Measurements from ENCODE around the gene MCMBP.
A peak's percentile ranks its signal among the peaks of the same experiment; 100 is the strongest.

Gene MCMBP

DNA sequence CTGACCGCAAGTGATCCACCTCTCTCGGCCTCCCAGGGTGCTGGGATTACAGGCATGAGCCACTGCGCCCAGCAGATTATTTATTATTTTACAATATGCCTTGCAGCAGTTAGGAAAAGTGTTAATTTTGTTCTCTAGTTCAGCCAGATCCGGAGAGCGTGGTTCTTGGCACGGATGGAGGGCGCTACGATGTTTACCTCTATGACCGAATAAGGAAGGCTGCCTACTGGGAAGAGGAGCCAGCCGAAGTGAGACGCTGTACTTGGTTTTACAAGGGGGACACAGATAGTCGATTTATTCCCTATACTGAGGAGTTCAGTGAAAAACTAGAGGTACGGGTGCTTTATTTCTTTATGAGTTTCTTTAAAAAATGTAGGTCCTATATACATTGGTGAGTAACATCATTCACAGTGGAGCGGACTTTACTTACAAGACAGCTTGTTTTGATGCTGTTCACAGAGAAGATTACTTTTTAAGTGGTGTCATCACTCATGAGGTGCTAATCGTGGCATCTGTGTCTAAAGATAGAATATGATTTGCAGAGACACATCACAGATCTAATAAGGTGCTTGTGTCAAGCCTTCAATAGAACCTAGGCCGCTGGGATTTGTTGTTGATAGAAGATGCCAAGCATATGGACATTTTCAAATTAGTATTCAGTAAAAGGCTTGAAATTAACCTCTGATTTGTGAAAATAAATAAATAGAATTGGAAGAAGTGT, 31.5 kb upstream of the MCMBP start:
- TF ChIP-seq, protein P1, sequence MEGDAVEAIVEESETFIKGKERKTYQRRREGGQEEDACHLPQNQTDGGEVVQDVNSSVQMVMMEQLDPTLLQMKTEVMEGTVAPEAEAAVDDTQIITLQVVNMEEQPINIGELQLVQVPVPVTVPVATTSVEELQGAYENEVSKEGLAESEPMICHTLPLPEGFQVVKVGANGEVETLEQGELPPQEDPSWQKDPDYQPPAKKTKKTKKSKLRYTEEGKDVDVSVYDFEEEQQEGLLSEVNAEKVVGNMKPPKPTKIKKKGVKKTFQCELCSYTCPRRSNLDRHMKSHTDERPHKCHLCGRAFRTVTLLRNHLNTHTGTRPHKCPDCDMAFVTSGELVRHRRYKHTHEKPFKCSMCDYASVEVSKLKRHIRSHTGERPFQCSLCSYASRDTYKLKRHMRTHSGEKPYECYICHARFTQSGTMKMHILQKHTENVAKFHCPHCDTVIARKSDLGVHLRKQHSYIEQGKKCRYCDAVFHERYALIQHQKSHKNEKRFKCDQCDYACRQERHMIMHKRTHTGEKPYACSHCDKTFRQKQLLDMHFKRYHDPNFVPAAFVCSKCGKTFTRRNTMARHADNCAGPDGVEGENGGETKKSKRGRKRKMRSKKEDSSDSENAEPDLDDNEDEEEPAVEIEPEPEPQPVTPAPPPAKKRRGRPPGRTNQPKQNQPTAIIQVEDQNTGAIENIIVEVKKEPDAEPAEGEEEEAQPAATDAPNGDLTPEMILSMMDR (IDR thresholded peaks at IDR 0.05) = no peak
- no peak for DNase-seq (ENCODE audit: low spot score)

DNA sequence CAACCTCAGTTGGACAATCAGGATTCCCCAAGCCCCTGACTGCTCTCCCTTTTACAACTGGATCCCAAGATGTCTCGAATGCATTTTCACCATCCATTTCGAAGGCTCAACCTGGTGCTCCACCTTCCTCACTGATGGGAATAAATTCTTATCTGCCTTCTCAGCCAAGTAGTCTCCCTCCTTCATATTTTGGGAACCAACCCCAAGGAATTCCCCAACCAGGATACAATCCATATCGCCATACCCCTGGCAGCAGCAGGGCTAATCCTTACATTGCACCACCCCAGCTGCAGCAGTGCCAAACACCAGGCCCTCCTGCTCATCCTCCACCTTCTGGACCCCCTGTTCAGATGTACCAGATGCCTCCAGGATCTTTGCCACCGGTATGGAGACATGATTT, 25.9 kb upstream of the MCMBP start:
- TF ChIP-seq, protein P1 (IDR thresholded peaks at IDR 0.05) = no peak
- Histone ChIP-seq H3K4me3 (no peak overlapping the region), H3K27ac (no peak overlapping the region)
- no peak for DNase-seq (ENCODE audit: low spot score)

More for the DNA sequence above, 31.5 kb upstream of the MCMBP start:
- Histone ChIP-seq H3K27ac (no peak overlapping the region), H3K4me3 (no peak overlapping the region)

- Histone ChIP-seq H3K27ac (peak overlapping the region in 1 of 2 donors; percentile 37), H3K4me3 (no peak overlapping the region)
- TF ChIP-seq, protein P1 (IDR thresholded peaks at IDR 0.05) = no peak
- DNase-seq (ENCODE audit: low spot score) = no peak
Observed at GRCh38 chr10:119896937-119897770, 24.5 kb upstream of the MCMBP start.

GRCh38 chr10:119896061-119896655, 23.5 kb upstream of the MCMBP start:
- Histone ChIP-seq H3K27ac (peak overlapping the region in 1 of 2 donors; percentile 37), H3K4me3 (no peak overlapping the region)
- TF ChIP-seq, protein P1 (IDR thresholded peaks at IDR 0.05) = no peak
- DNase-seq (ENCODE audit: low spot score) = no peak

DNA sequence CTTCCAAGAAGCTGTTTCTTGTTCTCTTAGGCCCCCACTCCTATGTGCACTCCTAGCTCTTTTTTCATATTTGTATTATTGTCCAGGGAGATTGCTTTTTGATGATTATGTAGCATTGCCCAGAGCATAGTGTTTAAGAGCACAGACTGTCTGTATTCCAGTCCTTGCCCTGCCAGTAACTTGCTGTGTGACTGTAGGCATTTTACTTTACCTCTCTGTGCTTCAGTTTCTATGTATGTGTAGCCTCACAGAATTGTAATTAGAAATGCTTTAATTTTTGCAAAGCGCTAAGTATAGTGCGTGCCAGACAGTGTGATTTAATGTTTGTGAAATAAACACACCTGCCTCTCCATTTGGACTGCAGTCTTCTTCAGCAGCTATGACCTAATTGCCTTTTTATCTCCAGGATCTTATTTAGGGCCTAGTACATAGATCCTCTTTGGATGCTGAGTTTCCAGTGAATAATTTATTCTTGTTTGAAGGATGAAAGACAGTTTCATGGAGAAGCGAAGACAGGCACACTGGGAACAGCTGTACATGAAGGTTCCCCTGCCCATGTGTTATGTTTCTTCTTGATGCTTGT, 21.3 kb upstream of the MCMBP start:
- peak overlapping the region; percentile 99 for H3K4me3 ChIP-seq
- no peak for DNase-seq (ENCODE audit: low spot score)
- peak overlapping the region in 1 of 2 donors; percentile 79 for H3K27ac ChIP-seq
- TF ChIP-seq, protein P1 (IDR thresholded peaks at IDR 0.05) = no peak

DNA sequence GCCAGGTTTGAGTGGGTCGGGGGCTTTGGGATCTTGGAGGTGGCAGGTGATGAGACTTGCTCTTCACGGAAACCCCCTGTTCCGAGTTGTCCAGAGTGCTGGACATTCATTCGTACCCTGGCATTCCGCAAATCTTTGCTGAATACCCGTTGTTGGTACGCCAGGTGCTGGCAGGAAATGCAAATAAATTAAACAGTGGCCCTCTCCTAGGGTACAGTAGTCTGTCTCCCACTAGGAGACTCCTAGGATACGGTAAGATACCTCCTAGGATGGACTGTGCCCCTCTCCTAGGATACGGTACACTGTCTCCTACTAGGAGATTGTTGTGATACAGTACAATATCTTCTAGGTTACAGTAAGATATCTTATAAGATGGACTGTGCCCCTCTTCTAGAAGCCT, 20.4 kb upstream of the MCMBP start:
- Histone ChIP-seq H3K4me3 (peak overlapping the region; percentile 99), H3K27ac (peak overlapping the region; percentile 79 to 94)
- no peak for DNase-seq (ENCODE audit: low spot score)
- TF ChIP-seq, protein P1 (IDR thresholded peaks at IDR 0.05) = no peak
